ENCODE results near the gene HYCC2.

- no peak for TF ChIP-seq POLR2A (IDR thresholded peaks at IDR 0.05)
- no peak for TF ChIP-seq CTCF (IDR thresholded peaks at IDR 0.05)
- TF ChIP-seq EP300 (IDR thresholded peaks at IDR 0.05) = no peak
- TF ChIP-seq POLR2AphosphoS5 (IDR thresholded peaks at IDR 0.05) = no peak
Observed at GRCh38 chr2:201064797-201065329, 6.6 kb downstream of the HYCC2 start.
